H54 (cell line): Measurements from ENCODE around the gene DLGAP1.
A peak's percentile ranks its signal among the peaks of the same experiment; 100 is the strongest.

Experiments
- DNase-seq: peaks from one replicate; pipeline ENCODE4 v3.0.0; 2011; ENCODE audit warnings: low spot score, mixed read lengths; ENCODE audit not compliant: insufficient read length
- FAIRE-seq: peaks from 3 replicates; lab custom pipeline; 2011; peaks lifted over from hg19 to GRCh38; lab: Jason Lieb, UNC
- POLR2A ChIP-seq: IDR thresholded peaks from 2 replicates; pipeline ENCODE4 v1.6.1; 2011; ENCODE audit warnings: low read depth, mild to moderate bottlenecking, low read length

DLGAP1 gene

DNA sequence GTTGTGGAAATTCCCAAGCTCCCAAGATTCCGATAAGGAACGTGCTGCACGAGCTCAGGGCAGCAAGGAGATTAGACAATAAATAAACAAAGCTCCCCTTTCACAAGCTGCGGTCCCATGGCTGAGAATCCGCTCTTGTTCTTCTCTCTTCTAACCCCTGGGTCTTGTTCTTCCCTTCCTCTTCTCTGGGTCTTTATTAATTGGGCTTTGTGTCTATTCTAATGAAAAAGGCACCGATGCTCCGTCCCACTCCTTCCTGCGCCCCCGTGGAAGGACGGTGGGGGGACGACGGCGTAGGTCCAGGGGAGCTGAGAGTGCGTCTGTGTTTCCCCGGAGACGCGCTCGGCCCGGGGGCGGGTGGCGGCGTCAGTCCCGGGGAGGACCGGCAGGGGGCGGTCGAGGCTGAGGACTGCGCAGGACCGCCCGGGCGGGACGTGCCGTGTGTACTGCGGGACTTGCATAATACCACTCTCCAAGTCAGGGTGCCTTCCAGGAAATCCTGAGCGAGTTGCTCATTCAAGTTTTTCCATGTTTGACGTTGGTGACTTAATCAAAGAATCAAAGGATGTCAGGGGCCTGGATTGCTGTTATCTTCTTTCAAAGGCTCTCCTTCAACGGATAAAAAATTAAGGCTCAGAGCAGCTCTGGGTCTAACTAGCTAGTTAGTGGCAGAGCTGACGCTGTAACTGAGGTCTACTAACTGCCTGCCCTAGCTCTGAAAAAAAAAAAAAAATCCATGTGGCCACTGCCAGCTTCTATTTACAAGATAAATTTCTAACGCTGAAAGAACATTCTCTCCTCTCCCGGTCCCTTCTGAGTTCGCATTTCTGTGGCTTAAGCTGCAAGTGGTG lies 683.8 kb downstream of the DLGAP1 start:
- peak; percentile 83 for FAIRE-seq
- no peak for TF ChIP-seq POLR2A
- peak; percentile 82 for DNase-seq

DNA sequence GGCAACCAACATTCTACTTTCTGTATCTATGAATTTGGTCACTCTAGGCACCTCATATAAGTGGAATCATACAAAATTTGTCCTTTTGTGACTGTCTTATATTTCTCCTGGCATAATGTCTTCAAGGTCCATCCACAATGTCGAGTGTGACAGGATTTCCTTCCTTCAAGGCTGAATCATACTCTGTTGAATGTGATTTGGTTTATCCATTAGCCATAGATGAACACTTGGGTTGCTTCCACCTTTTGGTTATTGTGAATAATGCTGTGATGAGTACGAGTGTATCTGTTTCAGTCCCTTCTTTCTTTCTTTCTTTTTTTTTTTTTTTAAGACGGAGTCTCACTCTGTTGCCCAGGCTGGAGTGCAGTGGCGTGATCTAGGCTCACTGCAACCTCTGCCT lies 693.8 kb downstream of the DLGAP1 start:
- no peak for TF ChIP-seq POLR2A
- FAIRE-seq = no peak
- DNase-seq = no peak

DNA sequence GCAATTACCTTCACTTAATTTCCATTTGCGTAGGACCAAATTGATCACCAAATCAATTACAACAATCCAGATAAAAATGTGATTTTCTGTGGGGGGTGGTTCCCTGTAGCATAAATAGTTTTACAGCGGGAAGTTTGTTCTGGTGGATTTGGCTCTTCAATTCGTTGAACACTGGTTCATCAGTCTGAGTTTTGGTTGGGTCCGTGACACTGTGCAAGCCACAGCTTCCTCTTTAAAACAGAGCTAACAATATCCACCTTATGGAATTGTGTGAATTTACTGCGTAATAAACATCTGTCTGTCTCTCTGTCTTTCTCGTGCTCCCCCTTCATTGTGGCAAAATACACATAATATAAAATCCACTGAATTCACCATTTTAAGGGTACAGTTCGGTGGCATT lies 694.4 kb downstream of the DLGAP1 start:
- TF ChIP-seq POLR2A = no peak
- DNase-seq = no peak
- FAIRE-seq = no peak

DNA sequence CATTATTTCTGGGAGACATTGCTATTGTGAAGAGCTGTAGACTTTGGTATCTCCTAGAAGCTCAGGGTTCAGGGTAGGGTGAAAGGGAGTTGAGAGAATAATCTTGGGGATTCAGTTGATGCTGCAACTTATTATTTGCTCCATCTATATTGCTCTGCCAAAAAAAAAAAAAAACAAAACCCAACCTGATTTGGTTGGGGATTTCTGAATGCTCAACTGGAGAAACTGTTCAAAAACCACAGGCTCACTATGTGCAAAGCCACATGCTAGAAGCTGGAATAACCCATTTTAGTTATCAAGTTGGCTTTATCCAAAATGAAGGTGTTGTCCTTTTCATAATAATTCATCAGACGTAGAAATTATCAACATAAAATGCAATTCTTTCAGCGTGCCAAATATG lies 696.0 kb downstream of the DLGAP1 start:
- no peak for TF ChIP-seq POLR2A
- no peak for DNase-seq
- no peak for FAIRE-seq

DNA sequence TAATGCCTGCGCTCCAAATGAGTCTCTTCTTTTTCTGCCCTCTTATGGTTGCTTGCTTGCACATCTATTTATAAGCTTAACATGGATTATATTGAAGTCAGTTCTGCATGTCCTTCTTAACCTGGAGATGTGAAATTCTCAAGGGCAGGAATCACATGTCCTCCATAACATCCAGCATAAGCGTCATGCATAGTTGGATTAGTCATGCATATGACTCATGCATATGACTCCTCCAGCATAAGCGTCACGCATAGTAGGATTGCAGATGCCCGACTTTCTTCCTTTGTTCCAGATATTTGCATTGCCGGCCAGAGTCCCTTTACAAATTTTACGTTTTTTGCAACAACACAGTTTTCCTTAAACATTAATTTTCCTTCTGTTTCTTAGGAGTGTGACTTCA lies 696.6 kb downstream of the DLGAP1 start:
- FAIRE-seq (peak; percentile 92), DNase-seq (peak; percentile 13)
- no peak for TF ChIP-seq POLR2A

DNA sequence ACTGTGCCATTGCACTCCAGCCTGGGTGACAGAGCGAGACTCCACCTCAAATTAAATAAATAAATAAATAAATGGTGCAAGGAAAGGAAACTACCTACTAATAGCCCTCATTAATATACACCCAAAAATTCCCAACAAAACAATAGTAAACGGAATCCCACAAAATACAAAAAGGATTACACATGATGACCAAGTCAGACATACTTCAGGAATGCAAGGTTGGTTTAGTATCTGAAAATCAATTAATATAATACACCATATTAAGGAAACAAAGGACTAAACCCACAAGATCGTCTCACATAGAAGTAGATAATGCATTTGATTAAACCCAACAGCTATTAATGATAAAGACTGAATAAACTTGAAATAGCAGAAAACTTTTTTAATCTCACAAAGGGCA lies 697.7 kb downstream of the DLGAP1 start:
- no peak for DNase-seq
- no peak for TF ChIP-seq POLR2A
- FAIRE-seq = no peak

DNA sequence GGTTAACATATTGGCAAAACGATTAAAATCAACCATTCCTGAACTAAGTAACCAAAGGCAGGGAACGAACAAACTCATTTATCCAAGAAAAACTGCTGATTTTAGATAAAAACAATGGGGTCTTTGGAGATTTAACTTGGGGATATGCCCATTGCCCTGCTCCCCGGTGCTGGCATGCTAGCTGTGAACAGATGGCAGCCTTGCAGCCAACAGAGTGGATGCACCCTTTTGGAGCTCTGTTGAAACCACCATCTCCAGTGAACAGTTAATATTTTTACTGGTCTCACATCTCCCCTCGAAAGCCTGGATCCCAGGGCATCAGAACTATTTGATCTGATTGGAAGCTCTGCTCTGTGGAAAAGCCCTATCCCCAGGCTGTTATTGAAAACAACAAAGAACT lies 702.0 kb downstream of the DLGAP1 start:
- FAIRE-seq (no peak), DNase-seq (no peak)
- TF ChIP-seq POLR2A = no peak

DNA sequence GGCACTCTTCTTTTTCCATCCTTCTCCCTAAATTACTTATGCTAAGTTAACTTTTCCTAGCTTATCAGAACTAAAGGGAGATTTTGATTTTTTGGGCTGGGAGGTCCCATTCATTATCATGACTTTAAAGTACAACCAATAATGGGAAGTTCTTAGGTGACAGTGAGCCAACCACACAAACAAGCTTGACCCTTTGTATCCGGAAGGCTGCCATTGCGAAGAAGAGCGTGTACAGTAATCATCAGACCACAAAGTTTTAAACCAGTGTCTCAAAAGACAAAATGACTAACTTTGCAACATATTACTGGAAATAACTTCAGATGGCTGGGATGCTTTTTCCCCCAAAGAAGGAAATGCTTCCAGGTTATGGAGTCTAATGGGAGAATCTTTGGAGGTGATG lies 707.0 kb downstream of the DLGAP1 start:
- DNase-seq (no peak), FAIRE-seq (no peak)
- TF ChIP-seq POLR2A = no peak

DNA sequence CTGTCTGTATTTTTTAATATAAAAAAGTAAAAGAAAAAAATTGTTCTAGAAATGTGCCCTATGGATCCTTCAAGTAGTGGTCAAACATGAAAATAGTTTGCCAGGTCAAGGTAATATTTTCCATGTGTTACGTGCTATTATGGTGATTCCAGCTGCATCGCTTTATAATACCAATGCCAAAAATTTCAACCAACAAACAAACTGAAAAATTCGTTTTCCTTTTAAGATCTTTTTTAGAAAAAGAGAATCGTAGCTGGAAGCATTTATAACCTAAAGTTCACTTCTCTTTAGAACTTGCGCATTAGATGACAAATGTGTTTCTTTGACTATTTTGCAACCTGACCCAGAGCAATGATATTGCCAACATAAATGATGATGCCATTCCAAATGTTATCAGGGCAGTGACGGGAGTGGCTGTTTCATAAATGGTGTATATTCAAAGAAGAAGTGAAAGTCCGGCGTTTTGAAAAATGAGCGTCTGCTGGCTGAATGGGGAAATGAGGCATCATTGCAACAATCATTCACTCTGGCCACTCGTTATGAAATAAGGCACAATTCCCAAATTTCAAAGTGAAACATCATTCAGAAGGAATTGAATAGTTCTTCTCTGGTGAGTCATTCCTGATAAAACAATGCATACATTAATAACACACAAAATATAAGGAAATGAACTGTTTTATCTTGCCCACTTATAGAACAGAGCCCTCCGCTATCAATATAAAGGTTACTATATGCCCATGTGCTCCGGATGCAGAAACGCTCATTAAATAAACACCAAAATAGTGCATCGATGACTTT lies 707.7 kb downstream of the DLGAP1 start:
- no peak for FAIRE-seq
- no peak for DNase-seq
- TF ChIP-seq POLR2A = no peak

DNA sequence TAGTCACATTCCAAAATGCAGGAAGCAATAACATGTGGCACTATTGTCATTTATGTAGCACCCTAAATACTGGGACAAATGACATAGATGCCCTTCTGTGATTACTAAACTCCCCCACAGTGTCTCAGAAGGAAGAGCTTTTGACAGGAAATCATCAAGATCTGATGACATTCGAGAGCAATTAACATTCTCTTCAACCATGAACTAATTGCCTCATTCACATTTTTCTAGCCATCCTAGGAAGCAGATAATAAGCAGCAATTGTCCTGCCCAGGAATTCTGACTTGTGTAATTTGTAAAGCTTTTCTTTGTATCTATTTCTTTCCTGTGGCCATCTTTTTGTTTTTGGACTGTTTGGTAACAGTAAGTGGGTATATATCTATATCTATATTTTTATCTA lies 712.6 kb downstream of the DLGAP1 start:
- no peak for DNase-seq
- TF ChIP-seq POLR2A = no peak
- FAIRE-seq = no peak

DNA sequence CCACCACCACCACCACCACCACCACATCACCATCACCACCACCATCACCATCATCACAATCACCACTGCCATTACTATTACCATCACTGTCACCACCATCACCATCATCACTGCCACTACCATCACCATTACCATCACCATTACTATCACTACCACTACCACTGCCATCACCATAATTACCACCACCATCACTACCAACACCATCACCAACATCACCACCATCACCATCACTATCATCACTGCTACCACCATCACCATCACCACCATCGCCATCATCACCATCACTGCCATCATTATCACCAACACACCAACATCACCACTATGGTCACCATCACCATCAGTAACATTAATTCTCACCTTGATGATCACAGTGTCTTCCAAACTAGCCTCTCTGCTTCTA lies 713.8 kb downstream of the DLGAP1 start:
- DNase-seq (no peak), FAIRE-seq (no peak)
- no peak for TF ChIP-seq POLR2A

DNA sequence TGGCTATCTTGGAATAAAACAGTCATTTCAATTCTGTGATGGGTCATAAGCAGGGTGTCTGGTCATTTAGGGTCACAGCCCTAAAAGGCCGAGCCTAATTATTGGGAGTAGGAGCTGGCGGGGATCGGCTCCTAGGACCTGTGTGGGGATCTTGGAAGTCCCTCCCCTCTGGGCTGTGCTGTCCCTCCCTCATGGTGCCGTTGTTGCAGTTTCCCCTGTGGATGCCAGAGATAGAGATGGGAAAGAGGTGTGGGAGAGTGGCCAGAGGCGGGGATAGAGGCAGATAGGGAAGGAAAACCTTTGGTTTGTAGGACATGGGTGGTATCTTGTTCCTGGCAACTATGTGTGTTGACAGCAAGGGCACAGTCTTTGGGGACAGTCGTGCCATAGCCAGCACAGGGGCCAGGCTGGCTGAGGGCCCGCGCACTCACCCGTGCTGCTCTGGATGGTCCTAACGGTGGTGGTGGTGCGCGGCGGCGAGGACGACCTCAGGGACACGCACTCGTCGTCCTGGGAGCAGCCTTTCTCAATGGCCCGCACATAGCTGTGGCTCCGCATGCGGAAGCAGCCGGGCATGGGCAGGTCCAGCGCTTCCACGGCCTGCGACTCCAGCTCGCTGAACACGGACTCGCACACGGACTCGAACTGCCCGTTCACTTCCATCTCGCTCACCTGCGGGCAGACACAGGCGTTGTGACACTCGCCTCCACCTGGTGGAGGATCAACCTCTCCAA lies 726.2 kb downstream of the DLGAP1 start:
- no peak for DNase-seq
- no peak for TF ChIP-seq POLR2A
- FAIRE-seq = no peak

DNA sequence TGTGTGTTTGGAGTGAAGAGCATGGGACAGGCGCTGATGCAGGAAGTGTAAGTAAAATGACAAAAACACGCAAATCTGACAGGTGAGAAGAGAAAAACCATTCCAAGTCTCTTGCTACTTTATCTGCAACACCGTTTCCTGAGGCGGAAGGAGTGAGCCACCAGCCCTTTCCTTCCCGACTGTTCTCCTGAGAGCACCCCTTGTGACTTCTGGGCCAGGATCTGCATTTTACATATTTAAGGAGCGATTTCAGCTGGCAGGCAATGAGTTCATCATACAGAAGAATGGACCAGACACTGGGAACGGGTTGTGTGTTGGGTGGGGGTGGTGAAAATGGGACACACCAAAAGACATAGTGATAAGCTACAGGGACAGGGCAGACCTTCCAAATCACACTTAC lies 727.8 kb downstream of the DLGAP1 start:
- TF ChIP-seq POLR2A = no peak
- FAIRE-seq (no peak), DNase-seq (no peak)
